ENCODE measurements around the gene GRAMD2B. TPM values are rescaled to one million over a fixed set of nuclear protein-coding genes. Genes with fewer than 3 reads are reported as not detected.

GRAMD2B gene
- total RNA-seq, 1 donor from 2014 or later: 32.1 TPM

DNA sequence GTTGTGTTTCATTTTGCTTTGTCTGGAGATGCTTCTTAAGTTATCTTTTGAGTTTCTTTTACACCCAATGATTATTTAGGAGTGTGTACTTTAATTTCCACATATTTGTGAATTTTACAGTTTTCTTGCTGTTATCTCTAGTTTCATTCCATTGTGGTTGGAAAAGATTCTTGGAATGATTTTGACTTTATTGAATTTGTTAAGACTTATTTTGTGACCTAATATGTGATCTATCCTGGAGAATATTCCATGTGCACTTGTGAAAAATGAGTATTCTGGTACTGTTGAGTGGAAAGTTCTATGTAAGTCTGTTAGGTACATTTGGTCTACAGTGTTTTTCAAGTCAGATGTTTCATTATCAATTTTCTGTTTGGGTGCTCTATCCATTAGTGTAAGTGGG is 24.4 kb upstream of the GRAMD2B start:
- H3K9me3 Mint-ChIP-seq (ENCODE audit: low read depth): peaks cover 25% of the 10 kb centered on the region
- TF ChIP-seq, protein P1, sequence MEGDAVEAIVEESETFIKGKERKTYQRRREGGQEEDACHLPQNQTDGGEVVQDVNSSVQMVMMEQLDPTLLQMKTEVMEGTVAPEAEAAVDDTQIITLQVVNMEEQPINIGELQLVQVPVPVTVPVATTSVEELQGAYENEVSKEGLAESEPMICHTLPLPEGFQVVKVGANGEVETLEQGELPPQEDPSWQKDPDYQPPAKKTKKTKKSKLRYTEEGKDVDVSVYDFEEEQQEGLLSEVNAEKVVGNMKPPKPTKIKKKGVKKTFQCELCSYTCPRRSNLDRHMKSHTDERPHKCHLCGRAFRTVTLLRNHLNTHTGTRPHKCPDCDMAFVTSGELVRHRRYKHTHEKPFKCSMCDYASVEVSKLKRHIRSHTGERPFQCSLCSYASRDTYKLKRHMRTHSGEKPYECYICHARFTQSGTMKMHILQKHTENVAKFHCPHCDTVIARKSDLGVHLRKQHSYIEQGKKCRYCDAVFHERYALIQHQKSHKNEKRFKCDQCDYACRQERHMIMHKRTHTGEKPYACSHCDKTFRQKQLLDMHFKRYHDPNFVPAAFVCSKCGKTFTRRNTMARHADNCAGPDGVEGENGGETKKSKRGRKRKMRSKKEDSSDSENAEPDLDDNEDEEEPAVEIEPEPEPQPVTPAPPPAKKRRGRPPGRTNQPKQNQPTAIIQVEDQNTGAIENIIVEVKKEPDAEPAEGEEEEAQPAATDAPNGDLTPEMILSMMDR (IDR thresholded peaks at IDR 0.05; ENCODE audit: unreplicated experiment): no peak
- peaks cover 16% of the 10 kb centered on the region for H3K36me3 Mint-ChIP-seq (ENCODE audit: insufficient read depth)
- no peak overlapping the region for H3K4me3 Mint-ChIP-seq (ENCODE audit: low read depth)
- DNase-seq (ENCODE audit: low spot score, unreplicated experiment): no peak
- H3K4me1 Mint-ChIP-seq (ENCODE audit: low read depth): no peaks in the 10 kb centered on the region
- H3K27ac Mint-ChIP-seq: no peak overlapping the region
- H3K27me3 Mint-ChIP-seq: no peaks in the 10 kb centered on the region

DNA sequence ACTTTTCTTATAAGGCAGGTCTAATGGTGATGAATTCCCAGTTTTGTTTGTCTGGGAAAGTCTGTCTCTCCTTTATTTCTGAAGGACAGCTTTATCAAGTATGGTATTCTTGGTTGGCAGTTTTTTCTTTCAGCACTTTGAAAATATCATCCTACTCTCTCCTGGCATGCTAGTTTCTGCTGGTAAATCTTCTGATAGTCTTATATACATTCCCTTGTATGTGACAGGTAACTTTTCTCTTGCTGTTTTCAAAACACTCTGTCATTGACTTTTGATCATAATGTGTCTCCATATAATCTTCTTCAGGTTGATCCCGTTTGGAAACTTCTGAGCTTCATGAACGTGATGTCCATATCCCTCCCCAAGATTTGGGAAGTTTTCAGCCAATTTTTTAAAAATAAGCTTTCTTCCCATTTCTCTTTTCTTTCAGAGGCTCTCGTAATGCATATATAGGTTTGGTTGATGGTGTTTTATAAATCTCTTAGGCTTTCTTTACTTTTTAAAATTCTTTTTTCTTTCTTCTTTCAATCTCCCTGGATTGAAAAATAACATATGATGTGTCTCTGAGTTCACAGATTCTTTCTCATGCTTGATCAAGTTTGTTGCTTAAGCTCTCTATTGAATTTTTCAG is 22.5 kb upstream of the GRAMD2B start:
- TF ChIP-seq, protein P1 (IDR thresholded peaks at IDR 0.05; ENCODE audit: unreplicated experiment): no peak
- DNase-seq (ENCODE audit: low spot score, unreplicated experiment): no peak
- Mint-ChIP-seq H3K9me3 (ENCODE audit: low read depth) (peaks cover 28% of the 10 kb centered on the region), H3K27ac (no peak overlapping the region), H3K4me1 (ENCODE audit: low read depth) (no peaks in the 10 kb centered on the region), H3K36me3 (ENCODE audit: insufficient read depth) (peaks cover 19% of the 10 kb centered on the region), H3K27me3 (no peaks in the 10 kb centered on the region), H3K4me3 (ENCODE audit: low read depth) (no peak overlapping the region)

DNA sequence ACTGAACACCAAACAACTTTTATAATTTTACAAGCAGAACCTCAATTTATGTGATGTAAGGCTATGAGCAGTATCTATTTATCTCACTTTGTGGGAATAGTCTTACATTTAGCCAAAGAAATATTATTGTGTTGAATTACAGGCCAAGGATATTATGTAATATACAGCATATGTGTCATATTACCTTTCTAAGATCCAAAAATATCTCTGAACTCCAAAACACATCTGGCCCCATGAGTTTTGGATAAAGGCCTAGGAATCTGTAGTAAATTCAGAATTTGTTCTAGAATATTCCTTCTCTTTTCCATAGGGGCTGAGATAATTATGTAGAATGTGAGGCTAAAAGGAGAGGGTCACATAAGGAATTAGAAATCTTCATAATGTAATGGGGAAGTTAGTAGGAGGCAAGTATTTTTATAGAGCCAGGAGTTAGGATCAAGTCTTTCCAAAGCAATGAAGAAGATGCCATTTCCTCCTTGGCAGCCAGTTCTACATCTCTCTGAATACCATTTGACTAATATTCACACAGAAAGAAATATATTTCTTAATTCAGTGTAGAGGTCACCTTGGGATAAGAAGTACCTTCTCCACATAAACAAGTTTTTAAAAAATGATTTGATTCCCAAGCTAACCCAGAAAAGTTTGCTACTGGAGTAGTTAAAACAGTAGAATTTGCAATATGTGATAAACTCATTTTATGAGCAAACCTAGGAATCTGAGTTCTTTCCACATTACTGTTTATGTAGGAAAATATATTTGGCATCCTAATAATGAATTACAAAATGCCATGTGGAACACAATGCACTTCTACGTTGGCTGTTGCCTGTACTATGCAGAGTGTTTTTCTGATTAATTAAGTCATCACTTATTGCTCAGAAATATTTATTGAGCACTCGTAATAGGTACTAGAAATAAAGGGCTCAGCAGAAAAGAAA is 20.3 kb upstream of the GRAMD2B start:
- TF ChIP-seq, protein P1 (IDR thresholded peaks at IDR 0.05; ENCODE audit: unreplicated experiment): no peak
- Mint-ChIP-seq H3K27me3 (no peaks in the 10 kb centered on the region), H3K4me3 (ENCODE audit: low read depth) (no peak overlapping the region), H3K9me3 (ENCODE audit: low read depth) (peaks cover 28% of the 10 kb centered on the region), H3K27ac (no peak overlapping the region), H3K36me3 (ENCODE audit: insufficient read depth) (peaks cover 19% of the 10 kb centered on the region), H3K4me1 (ENCODE audit: low read depth) (no peaks in the 10 kb centered on the region)
- DNase-seq (ENCODE audit: low spot score, unreplicated experiment): no peak

DNA sequence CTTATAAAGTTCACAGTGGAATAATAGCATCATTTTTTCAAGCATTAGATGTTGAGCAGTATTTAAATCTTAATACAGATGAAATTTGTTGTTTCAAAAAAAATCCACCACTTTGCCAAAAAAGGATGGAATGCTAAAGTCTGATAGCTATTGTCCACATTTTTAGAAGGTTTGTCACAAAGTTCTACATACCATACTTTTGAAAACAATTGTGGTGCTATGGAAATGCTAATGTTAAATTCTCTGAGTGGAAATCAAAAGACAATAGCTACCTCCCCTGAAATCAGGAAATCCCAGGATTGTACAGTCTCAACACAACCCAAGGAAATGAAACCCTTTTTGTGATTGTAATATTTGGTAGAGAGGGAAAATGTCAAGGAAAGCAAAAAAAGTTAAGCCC is 19.3 kb upstream of the GRAMD2B start:
- no peak overlapping the region for H3K27ac Mint-ChIP-seq
- TF ChIP-seq, protein P1 (IDR thresholded peaks at IDR 0.05; ENCODE audit: unreplicated experiment): no peak

DNA sequence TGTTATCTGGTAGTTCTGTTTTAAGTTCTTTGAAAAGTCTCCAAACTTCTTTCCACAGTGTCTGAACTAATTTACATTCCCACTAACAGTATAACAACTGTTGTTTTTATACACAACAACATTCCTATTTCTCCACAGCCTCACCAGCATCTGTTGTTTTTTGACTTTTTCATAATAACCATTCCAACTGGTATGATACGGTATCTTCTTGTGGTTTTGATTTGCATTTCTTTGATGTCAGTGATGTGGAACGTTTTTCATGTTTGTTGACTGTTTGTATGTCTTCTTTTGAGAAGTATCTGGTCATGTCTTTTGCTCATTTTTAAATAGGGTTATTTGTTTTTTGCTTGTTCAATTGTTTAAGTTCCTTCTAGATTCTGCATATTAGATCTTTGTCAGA is 12.6 kb upstream of the GRAMD2B start:
- Mint-ChIP-seq H3K4me3 (ENCODE audit: low read depth) (no peak overlapping the region), H3K9me3 (ENCODE audit: low read depth) (peaks cover 18% of the 10 kb centered on the region), H3K27ac (no peak overlapping the region), H3K4me1 (ENCODE audit: low read depth) (peaks cover 7% of the 10 kb centered on the region), H3K36me3 (ENCODE audit: insufficient read depth) (peaks cover 10% of the 10 kb centered on the region), H3K27me3 (no peaks in the 10 kb centered on the region)
- DNase-seq (ENCODE audit: low spot score, unreplicated experiment): no peak
- TF ChIP-seq, protein P1 (IDR thresholded peaks at IDR 0.05; ENCODE audit: unreplicated experiment): no peak

More for the DNA sequence above, 19.3 kb upstream of the GRAMD2B start:
- no peak for DNase-seq (ENCODE audit: low spot score, unreplicated experiment)
- peaks cover 20% of the 10 kb centered on the region for H3K9me3 Mint-ChIP-seq (ENCODE audit: low read depth)
- peaks cover 14% of the 10 kb centered on the region for H3K36me3 Mint-ChIP-seq (ENCODE audit: insufficient read depth)
- H3K27me3 Mint-ChIP-seq: no peaks in the 10 kb centered on the region
- H3K4me3 Mint-ChIP-seq (ENCODE audit: low read depth): no peak overlapping the region
- no peaks in the 10 kb centered on the region for H3K4me1 Mint-ChIP-seq (ENCODE audit: low read depth)
